ENCODE measurements around the gene MAPK8IP2.

- TF ChIP-seq CTCF (IDR thresholded peaks at IDR 0.05; ENCODE audit: borderline replicate concordance, extremely low read depth, low read length, poor library complexity, severe bottlenecking) (peak; percentile 94), EZH2 (IDR thresholded peaks at IDR 0.05; ENCODE audit: borderline replicate concordance, low read depth, low read length, severe bottlenecking) (no peak)
These were observed 37.8 kb upstream of the MAPK8IP2 start, which contains the start of gene SYCE3 for GRCh38 chr22:50562523-50563412.

Data from DND-41 (cell line).